Measurements from ENCODE around the gene TCN2. TPM values are rescaled to one million over a fixed set of nuclear protein-coding genes. Genes with fewer than 3 reads are reported as not detected.

The TCN2 gene
- total and polyA plus RNA-seq, 10 of the 15 experiments (the other 5 are each of a cell fraction or from before 2014, with no cell fraction given): 5.4 to 21.8 (median 11.0) TPM

- no peak for FAIRE-seq
- CTCF ChIA-PET: no interaction called here
- no TSS peak for BruUV-seq (replicated peaks)
- Histone ChIP-seq H3K27ac (ENCODE audit: control insufficient read depth, insufficient read depth) (no peak overlapping the region), H3K36me3 (ENCODE audit: control insufficient read depth in 2 of 2, insufficient read depth in 2 of 2, low read length in 1 of 2) (no peaks in the 10 kb centered on the region), H3K9me3 (replicated peaks; ENCODE audit: control insufficient read depth, insufficient read depth, low read length) (no peaks in the 10 kb centered on the region), H3K27me3 (replicated peaks in 1 of 2; ENCODE audit: control insufficient read depth in 2 of 2, insufficient read depth in 2 of 2, low read length in 1 of 2) (no peaks in the 10 kb centered on the region; a peak in 1 of 4 replicates), H2AFZ (ENCODE audit: control insufficient read depth, low read depth, low read length) (no peak overlapping the region), H3K4me1 (ENCODE audit: control insufficient read depth, insufficient read depth, low read length) (no peaks in the 10 kb centered on the region), H3K4me2 (ENCODE audit: control insufficient read depth, insufficient read depth) (no peak overlapping the region), H3K79me2 (ENCODE audit: control insufficient read depth, insufficient read depth, low read length) (no peaks in the 10 kb centered on the region), H3K4me3 (no peak overlapping the region), H4K20me1 (ENCODE audit: control insufficient read depth, insufficient read depth) (no peaks in the 10 kb centered on the region), H3K9ac (ENCODE audit: control insufficient read depth, insufficient read depth, low read length) (no peak overlapping the region)
- no peak for TF ChIP-seq ZNF384 (IDR thresholded peaks at IDR 0.05; ENCODE audit: borderline replicate concordance, low read depth, low read length)
- intact Hi-C loops (cut with micrococcal nuclease; ENCODE audit: unreplicated experiment): no loop called here
- RAD21 ChIA-PET (ENCODE audit: unreplicated experiment): no interaction called here
- no peak for ATAC-seq
- DNase-seq (ENCODE audit: low read depth, low spot score): no peak
- POLR2A ChIA-PET: no interaction called here
- WGBS (ENCODE audit: insufficient coverage, insufficient replicate concordance, low lambda C conversion rate, missing lambda C conversion rate): 0% methylated on average over 3 of the region's 3 CpGs
- SMC1A ChIA-PET (ENCODE audit: uncharacterized antibody, unreplicated experiment): no interaction called here
- in situ Hi-C loops (cut with MboI): no loop called here
Observed at GRCh38 chr22:30564761-30565119, 42.2 kb upstream of the TCN2 start.

DNA sequence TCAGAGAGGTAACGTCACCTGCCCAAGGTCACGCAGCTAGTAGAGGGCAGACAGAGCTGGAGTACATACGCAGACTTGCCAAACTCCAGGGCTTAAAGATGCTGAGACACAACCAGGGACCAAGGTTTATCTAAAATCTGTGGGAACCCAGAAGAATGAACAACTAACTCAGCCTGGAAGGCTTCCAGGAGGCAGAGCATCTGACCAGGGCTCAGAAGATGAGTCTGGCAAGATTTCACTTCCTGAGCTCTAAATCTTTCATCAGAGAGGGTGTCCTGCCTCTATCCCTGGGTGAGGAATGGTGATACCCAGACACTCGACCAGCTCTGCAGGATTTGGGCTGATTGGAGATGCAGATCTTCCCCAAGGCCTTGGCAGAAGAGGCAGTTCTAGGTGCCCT is 41.6 kb upstream of the TCN2 start:
- no TSS peak for BruUV-seq (replicated peaks)
- Histone ChIP-seq H3K36me3 (ENCODE audit: control insufficient read depth in 2 of 2, insufficient read depth in 2 of 2, low read length in 1 of 2) (no peaks in the 10 kb centered on the region), H3K4me1 (ENCODE audit: control insufficient read depth, insufficient read depth, low read length) (no peaks in the 10 kb centered on the region), H4K20me1 (ENCODE audit: control insufficient read depth, insufficient read depth) (no peaks in the 10 kb centered on the region), H2AFZ (ENCODE audit: control insufficient read depth, low read depth, low read length) (no peak overlapping the region), H3K79me2 (ENCODE audit: control insufficient read depth, insufficient read depth, low read length) (no peaks in the 10 kb centered on the region), H3K9ac (ENCODE audit: control insufficient read depth, insufficient read depth, low read length) (no peak overlapping the region), H3K27me3 (replicated peaks in 1 of 2; ENCODE audit: control insufficient read depth in 2 of 2, insufficient read depth in 2 of 2, low read length in 1 of 2) (no peaks in the 10 kb centered on the region; a peak in 1 of 4 replicates), H3K4me3 (no peak overlapping the region), H3K4me2 (ENCODE audit: control insufficient read depth, insufficient read depth) (no peak overlapping the region), H3K27ac (ENCODE audit: control insufficient read depth, insufficient read depth) (no peak overlapping the region), H3K9me3 (replicated peaks; ENCODE audit: control insufficient read depth, insufficient read depth, low read length) (no peaks in the 10 kb centered on the region)
- RAD21 ChIA-PET (ENCODE audit: unreplicated experiment): no interaction called here
- in situ Hi-C loops (cut with MboI) (no loop called here), intact Hi-C loops (cut with micrococcal nuclease; ENCODE audit: unreplicated experiment) (no loop called here)
- FAIRE-seq: no peak
- DNase-seq (ENCODE audit: low read depth, low spot score): no peak
- TF ChIP-seq RUNX3 (IDR thresholded peaks at IDR 0.05; ENCODE audit: low read length) (no peak), HCFC1 (IDR thresholded peaks at IDR 0.05; ENCODE audit: low read length) (no peak), SIX5 (IDR thresholded peaks at IDR 0.05; ENCODE audit: low read depth, low read length, severe bottlenecking) (no peak), SRF (IDR thresholded peaks at IDR 0.05; ENCODE audit: low read depth in 2 of 2, low read length in 2 of 2) (no peak), ZBED1 (IDR thresholded peaks at IDR 0.05; ENCODE audit: borderline replicate concordance) (no peak), STAT3 (IDR thresholded peaks at IDR 0.05; ENCODE audit: low read depth, low read length) (no peak), BACH1 (IDR thresholded peaks at IDR 0.05; ENCODE audit: borderline replicate concordance) (no peak), YBX1 (IDR thresholded peaks at IDR 0.05) (no peak), BRCA1 (IDR thresholded peaks at IDR 0.05; ENCODE audit: low read depth, low read length) (no peak), IRF4 (IDR thresholded peaks at IDR 0.05; ENCODE audit: low read depth, low read length) (no peak), PML (IDR thresholded peaks at IDR 0.05; ENCODE audit: low read length) (no peak), NR2C2 (IDR thresholded peaks at IDR 0.05; ENCODE audit: borderline replicate concordance, control insufficient read depth, insufficient read length, low read depth) (no peak), CREM (IDR thresholded peaks at IDR 0.05; ENCODE audit: low read depth) (no peak), MEF2B (IDR thresholded peaks at IDR 0.05; ENCODE audit: partially characterized antibody, poor library complexity, severe bottlenecking) (no peak), FOXK2 (IDR thresholded peaks at IDR 0.05) (no peak)
- TF ChIP-seq, protein P1, sequence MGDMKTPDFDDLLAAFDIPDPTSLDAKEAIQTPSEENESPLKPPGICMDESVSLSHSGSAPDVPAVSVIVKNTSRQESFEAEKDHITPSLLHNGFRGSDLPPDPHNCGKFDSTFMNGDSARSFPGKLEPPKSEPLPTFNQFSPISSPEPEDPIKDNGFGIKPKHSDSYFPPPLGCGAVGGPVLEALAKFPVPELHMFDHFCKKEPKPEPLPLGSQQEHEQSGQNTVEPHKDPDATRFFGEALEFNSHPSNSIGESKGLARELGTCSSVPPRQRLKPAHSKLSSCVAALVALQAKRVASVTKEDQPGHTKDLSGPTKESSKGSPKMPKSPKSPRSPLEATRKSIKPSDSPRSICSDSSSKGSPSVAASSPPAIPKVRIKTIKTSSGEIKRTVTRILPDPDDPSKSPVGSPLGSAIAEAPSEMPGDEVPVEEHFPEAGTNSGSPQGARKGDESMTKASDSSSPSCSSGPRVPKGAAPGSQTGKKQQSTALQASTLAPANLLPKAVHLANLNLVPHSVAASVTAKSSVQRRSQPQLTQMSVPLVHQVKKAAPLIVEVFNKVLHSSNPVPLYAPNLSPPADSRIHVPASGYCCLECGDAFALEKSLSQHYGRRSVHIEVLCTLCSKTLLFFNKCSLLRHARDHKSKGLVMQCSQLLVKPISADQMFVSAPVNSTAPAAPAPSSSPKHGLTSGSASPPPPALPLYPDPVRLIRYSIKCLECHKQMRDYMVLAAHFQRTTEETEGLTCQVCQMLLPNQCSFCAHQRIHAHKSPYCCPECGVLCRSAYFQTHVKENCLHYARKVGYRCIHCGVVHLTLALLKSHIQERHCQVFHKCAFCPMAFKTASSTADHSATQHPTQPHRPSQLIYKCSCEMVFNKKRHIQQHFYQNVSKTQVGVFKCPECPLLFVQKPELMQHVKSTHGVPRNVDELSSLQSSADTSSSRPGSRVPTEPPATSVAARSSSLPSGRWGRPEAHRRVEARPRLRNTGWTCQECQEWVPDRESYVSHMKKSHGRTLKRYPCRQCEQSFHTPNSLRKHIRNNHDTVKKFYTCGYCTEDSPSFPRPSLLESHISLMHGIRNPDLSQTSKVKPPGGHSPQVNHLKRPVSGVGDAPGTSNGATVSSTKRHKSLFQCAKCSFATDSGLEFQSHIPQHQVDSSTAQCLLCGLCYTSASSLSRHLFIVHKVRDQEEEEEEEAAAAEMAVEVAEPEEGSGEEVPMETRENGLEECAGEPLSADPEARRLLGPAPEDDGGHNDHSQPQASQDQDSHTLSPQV (IDR thresholded peaks at IDR 0.05): no peak
- SMC1A ChIA-PET (ENCODE audit: uncharacterized antibody, unreplicated experiment): interaction anchor here (1.2 kb wide), 1 partner anchor 25 kb away, joined by 3 read pairs; no protein-coding TSS in a partner anchor
- no peak for ATAC-seq
- 38% methylated on average over 4 of the region's 4 CpGs for WGBS (ENCODE audit: insufficient coverage, insufficient replicate concordance, low lambda C conversion rate, missing lambda C conversion rate)
- POLR2A ChIA-PET: no interaction called here
- CTCF ChIA-PET: no interaction called here

Data from GM12878 (cell line).